Hepatocyte (in vitro differentiated cells): ENCODE measurements around the gene RAI1.

Experiments used
- CTCF ChIP-seq: fragments of 200-600 bp; sonication (generic); IDR thresholded peaks from 2 replicates; pipeline ENCODE4 v1.5.1; 2016; ENCODE audit warnings: antibody characterized with exemption, mild to moderate bottlenecking; ENCODE audit not compliant: poor library complexity
- EZH2 ChIP-seq: fragments of 200-600 bp; sonication (generic); IDR thresholded peaks from 2 replicates; pipeline ENCODE4 v1.6.1; 2016; ENCODE audit warnings: antibody characterized with exemption, mild to moderate bottlenecking, borderline replicate concordance
- EZH2phosphoT487 ChIP-seq: fragments of 200-600 bp; sonication (generic); IDR thresholded peaks from one replicate; pipeline ENCODE4 v1.6.1; 2018; ENCODE audit warnings: antibody characterized with exemption, mild to moderate bottlenecking, low read depth, moderate library complexity; ENCODE audit not compliant: unreplicated experiment, severe bottlenecking

- TF ChIP-seq CTCF: no peak
- no peak for TF ChIP-seq EZH2
- TF ChIP-seq EZH2phosphoT487: no peak
Measured at GRCh38 chr17:17710355-17710727, 29.1 kb downstream of the RAI1 start.
